ENCODE data around the gene RPH3AL. TPM values are rescaled to one million over a fixed set of nuclear protein-coding genes. Genes with fewer than 3 reads are reported as not detected.

RPH3AL gene
- total RNA-seq, 4 donors from 2014 or later: 6.3 to 14.4 (median 10.8) TPM

- Histone ChIP-seq H3K4me1 (no peaks in the 10 kb centered on the region), H3K9me3 (no peaks in the 10 kb centered on the region), H3K27ac (no peak overlapping the region), H3K36me3 (no peaks in the 10 kb centered on the region), H3K4me3 (no peak overlapping the region), H3K27me3 (peaks cover 0 to 7% (median 1%) of the 10 kb centered on the region in 3 donors)
- ATAC-seq (no peak), DNase-seq (no peak)
- intact Hi-C loops (cut with DNase I; ENCODE audit: low total_unique reads): no loop called here
- in situ Hi-C loops (cut with MboI; ENCODE audit: low sequenced_read_pairs in 4 of 4): no loop called here
- TF ChIP-seq CTCF (IDR thresholded peaks at IDR 0.05 in 4 of 5, conservative IDR thresholded peaks at IDR 0.05 in 1 of 5): no peak
- no peak for TF ChIP-seq POLR2A (IDR thresholded peaks at IDR 0.05)
Measured at GRCh38 chr17:187130-187529, 165.5 kb downstream of the RPH3AL start.

GRCh38 chr17:185445-186138 is 167.0 kb downstream of the RPH3AL start:
- H3K36me3 ChIP-seq: no peaks in the 10 kb centered on the region
- no peak for ATAC-seq
- peak overlapping the region in 2 of 4 donors; percentile 10 to 15 for H3K27ac ChIP-seq
- in situ Hi-C loops (cut with MboI; ENCODE audit: low sequenced_read_pairs in 4 of 4): no loop called here
- DNase-seq: no peak
- no peak overlapping the region for H3K4me3 ChIP-seq
- H3K27me3 ChIP-seq: peaks cover 0 to 10% (median 5%) of the 10 kb centered on the region in 3 donors
- TF ChIP-seq CTCF (IDR thresholded peaks at IDR 0.05 in 4 of 5, conservative IDR thresholded peaks at IDR 0.05 in 1 of 5): no peak
- TF ChIP-seq POLR2A (IDR thresholded peaks at IDR 0.05): no peak
- intact Hi-C loops (cut with DNase I; ENCODE audit: low total_unique reads): no loop called here
- no peaks in the 10 kb centered on the region for H3K9me3 ChIP-seq
- no peaks in the 10 kb centered on the region for H3K4me1 ChIP-seq

GRCh38 chr17:183021-183420 is 169.6 kb downstream of the RPH3AL start:
- no peak overlapping the region for H3K4me3 ChIP-seq
- peak overlapping the region in 2 of 4 donors; percentile 41 to 42 for H3K27ac ChIP-seq
- intact Hi-C loops (cut with DNase I; ENCODE audit: low total_unique reads) (no loop called here), in situ Hi-C loops (cut with MboI; ENCODE audit: low sequenced_read_pairs in 4 of 4) (no loop called here)
- TF ChIP-seq POLR2A (IDR thresholded peaks at IDR 0.05) (no peak), CTCF (IDR thresholded peaks at IDR 0.05 in 4 of 5, conservative IDR thresholded peaks at IDR 0.05 in 1 of 5) (no peak)
- H3K9me3 ChIP-seq: no peaks in the 10 kb centered on the region
- H3K36me3 ChIP-seq: no peaks in the 10 kb centered on the region
- ATAC-seq (no peak), DNase-seq (no peak)
- H3K4me1 ChIP-seq: no peaks in the 10 kb centered on the region
- peaks cover 9 to 25% (median 13%) of the 10 kb centered on the region in 3 donors for H3K27me3 ChIP-seq

- Histone ChIP-seq H3K36me3 (no peaks in the 10 kb centered on the region), H3K4me3 (peak overlapping the region in 2 of 4 donors; percentile 30 to 48), H3K9me3 (no peaks in the 10 kb centered on the region), H3K27me3 (peaks cover 9 to 25% (median 13%) of the 10 kb centered on the region in 3 donors), H3K4me1 (no peaks in the 10 kb centered on the region), H3K27ac (peak overlapping the region in 3 of 4 donors; percentile 33 to 43 (median 42))
- in situ Hi-C loops (cut with MboI; ENCODE audit: low sequenced_read_pairs in 4 of 4) (no loop called here), intact Hi-C loops (cut with DNase I; ENCODE audit: low total_unique reads) (no loop called here)
- TF ChIP-seq CTCF (IDR thresholded peaks at IDR 0.05 in 4 of 5, conservative IDR thresholded peaks at IDR 0.05 in 1 of 5) (no peak), POLR2A (IDR thresholded peaks at IDR 0.05) (no peak)
- ATAC-seq: no peak
- no peak for DNase-seq
Measured at GRCh38 chr17:182050-182751, 170.4 kb downstream of the RPH3AL start.

Data from gastrocnemius medialis (tissue), 4 donors.